NCI-H526 treated with DMSO at 0.1 percent for 48 hours (cell line): Measurements from ENCODE around the gene PLGRKT.
A peak's percentile ranks its signal among the peaks of the same experiment; 100 is the strongest.
"Not testable (repeated sequence)": the region's sequence is repeated elsewhere in the genome, so short reads cannot be mapped to it uniquely, and the experiment has no call there.

Experiments used
- DNase-seq: peaks from one replicate; lab custom pipeline; 2025; lab: John Stamatoyannopoulos, UW

PLGRKT gene

GRCh38 chr9:5452286-5452609 is 14.5 kb upstream of the PLGRKT start:
- DNase-seq: no peak

GRCh38 chr9:5450359-5451091 is 12.8 kb upstream of the PLGRKT start, which contains the start of gene CD274:
TSS of gene CD274 (plus strand) at chr9:5450542. CDS start at chr9:5456114, 5,572 bp downstream.
- peak; percentile 51 for DNase-seq

GRCh38 chr9:5449521-5450358 is 12.0 kb upstream of the PLGRKT start:
- DNase-seq: no peak

- DNase-seq: no peak
These were observed 11.0 kb upstream of the PLGRKT start for GRCh38 chr9:5448461-5449435.

- DNase-seq: no peak
These were observed 10.3 kb upstream of the PLGRKT start for GRCh38 chr9:5448016-5448415.

- no peak for DNase-seq
These were observed 9.6 kb upstream of the PLGRKT start for GRCh38 chr9:5447337-5447736.

- no peak for DNase-seq
These were observed 8.9 kb upstream of the PLGRKT start for GRCh38 chr9:5446451-5447236.

GRCh38 chr9:5445886-5446285 is 8.2 kb upstream of the PLGRKT start:
- no peak for DNase-seq

- DNase-seq: not testable (repeated sequence)
These were observed 7.4 kb upstream of the PLGRKT start for GRCh38 chr9:5445096-5445495.

GRCh38 chr9:5443850-5444249 is 6.1 kb upstream of the PLGRKT start:
- no peak for DNase-seq

- DNase-seq: peak; percentile 3
These were observed 4.8 kb upstream of the PLGRKT start for GRCh38 chr9:5442400-5443011.

GRCh38 chr9:5441043-5441442 is 3.3 kb upstream of the PLGRKT start:
- DNase-seq: no peak

GRCh38 chr9:5440426-5440825 is 2.7 kb upstream of the PLGRKT start:
- DNase-seq: no peak

- DNase-seq: no peak
These were observed 807 bp upstream of the PLGRKT start for GRCh38 chr9:5438301-5439162.

GRCh38 chr9:5436441-5436840 is 1.3 kb downstream of the PLGRKT start:
- DNase-seq: no peak

- DNase-seq: no peak
These were observed 1.8 kb downstream of the PLGRKT start for GRCh38 chr9:5435912-5436311.

GRCh38 chr9:5433841-5434810 is 3.6 kb downstream of the PLGRKT start:
- not testable (repeated sequence) for DNase-seq

GRCh38 chr9:5433328-5433727 is 4.4 kb downstream of the PLGRKT start:
- not testable (repeated sequence) for DNase-seq

- not testable (repeated sequence) for DNase-seq
These were observed 4.8 kb downstream of the PLGRKT start for GRCh38 chr9:5432890-5433289.
